ENCODE results near the gene TESK1. TPM values are rescaled to one million over a fixed set of nuclear protein-coding genes. Genes with fewer than 3 reads are reported as not detected.
"Not testable (repeated sequence)": the region's sequence is repeated elsewhere in the genome, so short reads cannot be mapped to it uniquely, and the experiment has no call there.

TESK1 gene
- total and polyA plus RNA-seq, 5 donors from 2014 or later: 3.9 to 24.5 (median 4.6) TPM

- no peak overlapping the region for H3K27ac ChIP-seq (ENCODE audit: insufficient read depth, low read length, poor library complexity, severe bottlenecking)
- H3K4me1 ChIP-seq (ENCODE audit: control insufficient read depth, insufficient read depth, low read length, poor library complexity, severe bottlenecking): peaks cover 14% of the 10 kb centered on the region
- DNase-seq (no peak), ATAC-seq (ENCODE audit: low read depth in 2 of 2) (no peak)
- H3K4me3 ChIP-seq (ENCODE audit: low read depth, low read length): no peak overlapping the region
- H3K27me3 ChIP-seq (ENCODE audit: control insufficient read depth, insufficient read depth, low read length): no peaks in the 10 kb centered on the region
- H3K36me3 ChIP-seq (ENCODE audit: control insufficient read depth, insufficient read depth, low read length): peaks cover 25% of the 10 kb centered on the region
- Mint-ChIP-seq H3K27ac (no peak overlapping the region), H3K36me3 (peaks cover 5% of the 10 kb centered on the region), H3K4me3 (no peak overlapping the region), H3K9me3 (no peaks in the 10 kb centered on the region), H3K27me3 (no peaks in the 10 kb centered on the region), H3K4me1 (peaks cover 5 to 32% (median 23%) of the 10 kb centered on the region in 4 donors)
- no peaks in the 10 kb centered on the region for H3K9me3 ChIP-seq (ENCODE audit: control insufficient read depth in 2 of 2, low read length in 2 of 2)
Observed at GRCh38 chr9:35609820-35610163, 4.7 kb downstream of the TESK1 start.

- no peaks in the 10 kb centered on the region for H3K27me3 ChIP-seq (ENCODE audit: control insufficient read depth, insufficient read depth, low read length)
- Mint-ChIP-seq H3K27me3 (no peaks in the 10 kb centered on the region), H3K9me3 (peaks cover 0 to 2% (median 0%) of the 10 kb centered on the region in 7 donors), H3K27ac (no peak overlapping the region), H3K36me3 (peaks cover 5% of the 10 kb centered on the region), H3K4me3 (peak overlapping the region in 2 of 4 donors; percentile 5 to 14), H3K4me1 (peaks cover 8 to 34% (median 24%) of the 10 kb centered on the region in 4 donors)
- peaks cover 25% of the 10 kb centered on the region for H3K36me3 ChIP-seq (ENCODE audit: control insufficient read depth, insufficient read depth, low read length)
- H3K27ac ChIP-seq (ENCODE audit: insufficient read depth, low read length, poor library complexity, severe bottlenecking): no peak overlapping the region
- H3K4me3 ChIP-seq (ENCODE audit: low read depth, low read length): no peak overlapping the region
- peak; percentile 74 to 92 for ATAC-seq (ENCODE audit: low read depth in 2 of 2)
- peak; percentile 34 to 76 (median 56) for DNase-seq
- H3K4me1 ChIP-seq (ENCODE audit: control insufficient read depth, insufficient read depth, low read length, poor library complexity, severe bottlenecking): peaks cover 6% of the 10 kb centered on the region
- no peaks in the 10 kb centered on the region for H3K9me3 ChIP-seq (ENCODE audit: control insufficient read depth in 2 of 2, low read length in 2 of 2)
Observed at GRCh38 chr9:35611230-35611797, 6.3 kb downstream of the TESK1 start.

DNA sequence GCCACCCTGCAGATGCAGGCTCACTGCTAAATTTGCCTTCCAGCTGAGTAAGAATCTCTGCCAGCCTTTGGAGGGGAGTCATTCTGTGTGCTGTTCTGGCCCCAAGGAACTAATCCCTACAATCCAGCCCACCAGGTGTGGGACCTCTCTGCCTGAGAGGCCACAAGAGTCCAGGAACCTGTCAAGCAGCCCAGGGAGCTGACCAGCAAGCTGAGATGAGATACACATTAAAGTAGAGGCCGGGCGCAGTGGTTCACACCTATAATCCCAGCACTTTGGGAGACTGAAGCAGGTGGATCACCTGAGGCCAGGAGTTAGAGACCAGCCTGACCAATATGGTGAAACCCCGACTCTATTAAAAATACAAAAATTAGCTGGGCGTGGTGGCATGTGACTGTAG, 7.0 kb downstream of the TESK1 start:
- Mint-ChIP-seq H3K4me3 (peak overlapping the region in 1 of 4 donors; percentile 14), H3K27ac (peak overlapping the region in 1 of 3 donors; percentile 32), H3K4me1 (peaks cover 9 to 34% (median 22%) of the 10 kb centered on the region in 4 donors)
- not testable (repeated sequence) for DNase-seq; H3K27me3 ChIP-seq (ENCODE audit: control insufficient read depth, insufficient read depth, low read length); H3K4me3 ChIP-seq (ENCODE audit: low read depth, low read length); H3K36me3 Mint-ChIP-seq; H3K9me3 Mint-ChIP-seq; H3K4me1 ChIP-seq (ENCODE audit: control insufficient read depth, insufficient read depth, low read length, poor library complexity, severe bottlenecking); H3K27me3 Mint-ChIP-seq; ATAC-seq (ENCODE audit: low read depth in 2 of 2); H3K27ac ChIP-seq (ENCODE audit: insufficient read depth, low read length, poor library complexity, severe bottlenecking); H3K9me3 ChIP-seq (ENCODE audit: control insufficient read depth in 2 of 2, low read length in 2 of 2)
- peaks cover 23% of the 10 kb centered on the region for H3K36me3 ChIP-seq (ENCODE audit: control insufficient read depth, insufficient read depth, low read length)

DNA sequence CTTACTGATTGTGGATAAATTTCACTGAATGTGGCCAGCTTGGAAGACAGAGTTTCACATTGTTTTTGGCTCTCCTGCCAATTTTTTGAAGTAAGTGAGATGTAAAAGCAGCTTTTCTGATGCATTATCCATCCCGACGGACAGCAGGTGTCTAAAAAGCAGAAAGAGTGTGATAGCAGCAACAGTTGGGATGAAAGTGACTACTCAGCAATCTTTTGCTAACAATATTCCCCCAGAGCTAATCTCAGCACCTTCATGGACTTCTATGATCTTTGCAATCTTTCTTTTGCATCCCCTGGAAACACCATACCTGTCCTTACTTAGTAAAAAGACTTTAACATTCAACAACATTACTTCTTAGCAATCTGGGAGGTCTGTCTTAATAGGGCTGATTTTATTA, 7.8 kb downstream of the TESK1 start:
- peaks cover 14% of the 10 kb centered on the region for H3K4me1 ChIP-seq (ENCODE audit: control insufficient read depth, insufficient read depth, low read length, poor library complexity, severe bottlenecking)
- no peaks in the 10 kb centered on the region for H3K27me3 ChIP-seq (ENCODE audit: control insufficient read depth, insufficient read depth, low read length)
- H3K36me3 ChIP-seq (ENCODE audit: control insufficient read depth, insufficient read depth, low read length): peaks cover 19% of the 10 kb centered on the region
- no peak for ATAC-seq (ENCODE audit: low read depth in 2 of 2)
- H3K27ac ChIP-seq (ENCODE audit: insufficient read depth, low read length, poor library complexity, severe bottlenecking): no peak overlapping the region
- Mint-ChIP-seq H3K27ac (peak overlapping the region in 1 of 3 donors; percentile 81), H3K4me3 (peak overlapping the region in 1 of 4 donors; percentile 59), H3K27me3 (no peaks in the 10 kb centered on the region), H3K9me3 (peaks cover 0 to 2% (median 0%) of the 10 kb centered on the region in 7 donors), H3K36me3 (no peaks in the 10 kb centered on the region), H3K4me1 (peaks cover 9 to 34% (median 26%) of the 10 kb centered on the region in 4 donors)
- no peak overlapping the region for H3K4me3 ChIP-seq (ENCODE audit: low read depth, low read length)
- no peaks in the 10 kb centered on the region for H3K9me3 ChIP-seq (ENCODE audit: control insufficient read depth in 2 of 2, low read length in 2 of 2)
- no peak for DNase-seq

DNA sequence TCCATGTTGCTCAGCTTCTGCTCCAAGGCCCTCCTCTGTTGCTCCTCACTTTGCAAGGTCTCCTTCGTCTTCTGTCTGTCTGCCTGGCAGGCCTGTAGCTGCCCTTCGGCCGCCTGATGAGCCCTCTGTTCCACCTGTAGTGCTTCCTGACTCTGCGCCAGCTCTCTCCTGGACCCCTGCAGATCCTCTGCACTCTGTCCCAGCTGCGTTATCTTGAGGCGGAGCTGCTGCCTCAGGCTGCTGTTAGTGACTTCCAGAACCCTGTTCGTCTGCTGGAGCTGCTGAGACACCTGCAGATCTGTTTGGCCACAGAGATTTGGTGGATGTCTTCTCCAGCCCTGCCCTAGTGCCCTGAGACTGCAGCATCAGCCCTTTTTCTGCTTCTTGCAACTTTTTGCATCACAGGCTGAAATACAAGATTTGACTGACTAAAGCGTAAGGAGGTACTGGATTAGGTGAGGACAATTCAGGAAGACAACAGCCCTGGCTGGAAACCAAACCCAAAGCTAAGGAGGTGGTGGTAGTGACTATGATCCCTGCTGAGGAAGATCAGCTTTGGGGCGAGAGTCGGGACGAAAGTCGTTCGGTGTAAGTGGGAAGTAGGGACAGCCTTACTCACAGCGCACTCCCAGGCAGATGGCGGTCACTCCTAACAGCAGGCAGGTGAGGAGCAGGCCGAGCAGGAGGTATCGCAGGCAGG, 11.1 kb downstream of the TESK1 start:
- peaks cover 9 to 54% (median 36%) of the 10 kb centered on the region in 4 donors for H3K4me1 Mint-ChIP-seq
- Histone ChIP-seq H3K27ac (ENCODE audit: insufficient read depth, low read length, poor library complexity, severe bottlenecking) (peak overlapping the region; percentile 66), H3K36me3 (ENCODE audit: control insufficient read depth, insufficient read depth, low read length) (no peaks in the 10 kb centered on the region), H3K27me3 (ENCODE audit: control insufficient read depth, insufficient read depth, low read length) (no peaks in the 10 kb centered on the region), H3K4me1 (ENCODE audit: control insufficient read depth, insufficient read depth, low read length, poor library complexity, severe bottlenecking) (peaks cover 34% of the 10 kb centered on the region), H3K9me3 (ENCODE audit: control insufficient read depth in 2 of 2, low read length in 2 of 2) (no peaks in the 10 kb centered on the region), H3K4me3 (ENCODE audit: low read depth, low read length) (no peak overlapping the region)
- H3K9me3 Mint-ChIP-seq: peaks cover 0 to 2% (median 0%) of the 10 kb centered on the region in 7 donors
- H3K27me3 Mint-ChIP-seq: no peaks in the 10 kb centered on the region
- peak overlapping the region; percentile 49 to 94 (median 90) for H3K27ac Mint-ChIP-seq
- ATAC-seq (ENCODE audit: low read depth in 2 of 2) (no peak), DNase-seq (no peak)
- H3K4me3 Mint-ChIP-seq: peak overlapping the region; percentile 44 to 92 (median 84)
- no peaks in the 10 kb centered on the region for H3K36me3 Mint-ChIP-seq

- peak overlapping the region; percentile 83 to 95 (median 88) for H3K4me3 Mint-ChIP-seq
- H3K9me3 ChIP-seq (ENCODE audit: control insufficient read depth in 2 of 2, low read length in 2 of 2): no peaks in the 10 kb centered on the region
- no peaks in the 10 kb centered on the region for H3K36me3 ChIP-seq (ENCODE audit: control insufficient read depth, insufficient read depth, low read length)
- H3K4me3 ChIP-seq (ENCODE audit: low read depth, low read length): peak overlapping the region; percentile 79
- H3K9me3 Mint-ChIP-seq: peaks cover 0 to 2% (median 0%) of the 10 kb centered on the region in 7 donors
- peak overlapping the region; percentile 94 to 99 (median 95) for H3K27ac Mint-ChIP-seq
- DNase-seq (peak; percentile 56 to 81 (median 69)), ATAC-seq (ENCODE audit: low read depth in 2 of 2) (peak; percentile 71 to 76)
- no peaks in the 10 kb centered on the region for H3K27me3 ChIP-seq (ENCODE audit: control insufficient read depth, insufficient read depth, low read length)
- H3K4me1 Mint-ChIP-seq: peaks cover 4 to 46% (median 30%) of the 10 kb centered on the region in 4 donors
- no peaks in the 10 kb centered on the region for H3K27me3 Mint-ChIP-seq
- no peaks in the 10 kb centered on the region for H3K36me3 Mint-ChIP-seq
- peak overlapping the region; percentile 66 for H3K27ac ChIP-seq (ENCODE audit: insufficient read depth, low read length, poor library complexity, severe bottlenecking)
- peaks cover 34% of the 10 kb centered on the region for H3K4me1 ChIP-seq (ENCODE audit: control insufficient read depth, insufficient read depth, low read length, poor library complexity, severe bottlenecking)
Observed at GRCh38 chr9:35616681-35617459, 11.8 kb downstream of the TESK1 start.

- Mint-ChIP-seq H3K36me3 (no peaks in the 10 kb centered on the region), H3K9me3 (peaks cover 0 to 2% (median 0%) of the 10 kb centered on the region in 7 donors), H3K27ac (peak overlapping the region; percentile 94 to 99 (median 95)), H3K4me3 (peak overlapping the region; percentile 83 to 95 (median 88)), H3K4me1 (peaks cover 4 to 45% (median 30%) of the 10 kb centered on the region in 4 donors), H3K27me3 (no peaks in the 10 kb centered on the region)
- no peaks in the 10 kb centered on the region for H3K36me3 ChIP-seq (ENCODE audit: control insufficient read depth, insufficient read depth, low read length)
- DNase-seq (no peak), ATAC-seq (ENCODE audit: low read depth in 2 of 2) (no peak)
- peak overlapping the region; percentile 79 for H3K4me3 ChIP-seq (ENCODE audit: low read depth, low read length)
- no peaks in the 10 kb centered on the region for H3K27me3 ChIP-seq (ENCODE audit: control insufficient read depth, insufficient read depth, low read length)
- H3K4me1 ChIP-seq (ENCODE audit: control insufficient read depth, insufficient read depth, low read length, poor library complexity, severe bottlenecking): peaks cover 34% of the 10 kb centered on the region
- H3K27ac ChIP-seq (ENCODE audit: insufficient read depth, low read length, poor library complexity, severe bottlenecking): peak overlapping the region; percentile 66
- H3K9me3 ChIP-seq (ENCODE audit: control insufficient read depth in 2 of 2, low read length in 2 of 2): no peaks in the 10 kb centered on the region
Observed at GRCh38 chr9:35617548-35617947, 12.5 kb downstream of the TESK1 start.
